ENCODE results near the gene PRSS1.
"Not testable (repeated sequence)": the region's sequence is repeated elsewhere in the genome, so short reads cannot be mapped to it uniquely, and the experiment has no call there.

The PRSS1 gene

GRCh38 chr7:142748410-142748809 lies 862 bp upstream of the PRSS1 start:
- DNase-seq: not testable (repeated sequence)

GRCh38 chr7:142750321-142750938 lies 1.2 kb downstream of the PRSS1 start:
- DNase-seq: no peak

- not testable (repeated sequence) for DNase-seq
Measured at GRCh38 chr7:142751526-142752175, 2.4 kb downstream of the PRSS1 start.

GRCh38 chr7:142752376-142753225 lies 3.3 kb downstream of the PRSS1 start:
- DNase-seq: no peak

GRCh38 chr7:142753366-142753765 lies 4.1 kb downstream of the PRSS1 start:
- DNase-seq: no peak

- not testable (repeated sequence) for DNase-seq
Measured at GRCh38 chr7:142753925-142754491, 4.7 kb downstream of the PRSS1 start.

GRCh38 chr7:142754681-142755575 lies 5.7 kb downstream of the PRSS1 start:
- DNase-seq: no peak

GRCh38 chr7:142758312-142758711 lies 9.0 kb downstream of the PRSS1 start:
- not testable (repeated sequence) for DNase-seq

- DNase-seq: no peak
Measured at GRCh38 chr7:142759433-142759832, 10.2 kb downstream of the PRSS1 start.

- no peak for DNase-seq
Measured at GRCh38 chr7:142760071-142760642, 10.9 kb downstream of the PRSS1 start.

GRCh38 chr7:142761606-142762005 lies 12.3 kb downstream of the PRSS1 start:
- DNase-seq: not testable (repeated sequence)

GRCh38 chr7:142762104-142762503 lies 12.8 kb downstream of the PRSS1 start:
- DNase-seq: no peak

GRCh38 chr7:142767451-142767850 lies 18.2 kb downstream of the PRSS1 start:
- no peak for DNase-seq

GRCh38 chr7:142767861-142768260 lies 18.6 kb downstream of the PRSS1 start:
- no peak for DNase-seq

- not testable (repeated sequence) for DNase-seq
Measured at GRCh38 chr7:142768885-142769284, 19.6 kb downstream of the PRSS1 start.

- DNase-seq: no peak
Measured at GRCh38 chr7:142770661-142771352, 21.5 kb downstream of the PRSS1 start, which contains the start of gene PRSS2. PRSS2 (plus strand) TSS chr7:142770970; CDS start chr7:142770983, 13 bp downstream.

GRCh38 chr7:142771353-142771723 lies 22.1 kb downstream of the PRSS1 start:
- DNase-seq: no peak

GRCh38 chr7:142772051-142772450 lies 22.8 kb downstream of the PRSS1 start:
- DNase-seq: no peak

GRCh38 chr7:142772673-142773072 lies 23.4 kb downstream of the PRSS1 start:
- no peak for DNase-seq

- DNase-seq: no peak
Measured at GRCh38 chr7:142773230-142773629, 24.0 kb downstream of the PRSS1 start.
